K562 (cell line): ENCODE data around the gene LIMK1.

Experiments
- ATF7 ChIP-seq: fragments of 450-650 bp; IDR thresholded peaks from 2 replicates; pipeline ENCODE4 v1.7.1; 2014; ENCODE audit warnings: mild to moderate bottlenecking, moderate library complexity
- NCOA2 ChIP-seq, 2 experiments: fragments of 450-650 bp; IDR thresholded peaks; 2 replicates each; pipeline ENCODE4 v1.6.1; 2018; ENCODE audit warnings: mild to moderate bottlenecking in 2 of 2, moderate library complexity in 1 of 2; ENCODE audit not compliant: partially characterized antibody in 2 of 2
- U2AF2 ChIP-seq: fragments of 200-400 bp; formaldehyde crosslinking; optimal IDR thresholded peaks from 2 replicates; pipeline ENCODE3; 2017; ENCODE audit warnings: low read depth, mild to moderate bottlenecking, low read length
- YBX1 ChIP-seq: fragments of 450-650 bp; IDR thresholded peaks from 2 replicates; pipeline ENCODE4 v1.7.1; 2016; ENCODE audit warnings: mild to moderate bottlenecking
- ZNF133 ChIP-seq: fragments of 250-450 bp; sonication (Bioruptor Pico); IDR thresholded peaks from 2 replicates; pipeline ENCODE4 v1.4.0; 2020; ENCODE audit warnings: mild to moderate bottlenecking
- ZNF143 ChIP-seq: sonication (generic); formaldehyde crosslinking; IDR thresholded peaks from 2 replicates; pipeline ENCODE4 v1.9.0; 2022; ENCODE audit warnings: mild to moderate bottlenecking, missing genetic modification reagents

GRCh38 chr7:74044366-74045350 is 38.9 kb upstream of the LIMK1 start:
- TF ChIP-seq U2AF2 (no peak), NCOA2 (IDR thresholded peaks at IDR 0.05; ENCODE audit: partially characterized antibody in 2 of 2) (no peak), ATF7 (no peak), ZNF133 (CRISPR knock-in tag) (no peak), ZNF143 (no peak), YBX1 (no peak)
